K562 (cell line): ENCODE measurements around the gene CDK9.

ENCODE experiments used
- NCOA1 ChIP-seq: fragments of 450-650 bp; IDR thresholded peaks from 2 replicates; pipeline ENCODE4 v1.6.1; 2016; ENCODE audit warnings: low read depth
- SMARCE1 ChIP-seq: fragments of 450-650 bp; IDR thresholded peaks from 2 replicates; pipeline ENCODE4 v1.7.1; 2016; ENCODE audit warnings: mild to moderate bottlenecking
- TBL1XR1 ChIP-seq, 2 experiments: IDR thresholded peaks; 2 replicates each; pipeline ENCODE4 v1.6.1; 2012; ENCODE audit warnings: improper control_type of control experiment in 2 of 2, low read length in 2 of 2, mild to moderate bottlenecking in 1 of 2
- YBX1 ChIP-seq: fragments of 450-650 bp; IDR thresholded peaks from 2 replicates; pipeline ENCODE4 v1.7.1; 2016; ENCODE audit warnings: mild to moderate bottlenecking
- ZNF253 ChIP-seq: fragments of 250-450 bp; sonication (Bioruptor Pico); conservative IDR thresholded peaks from 2 replicates; pipeline ENCODE4 v1.6.1; 2021; ENCODE audit warnings: mild to moderate bottlenecking
- ZZZ3 ChIP-seq: fragments of 450-650 bp; IDR thresholded peaks from 2 replicates; pipeline ENCODE4 v1.6.1; 2016; ENCODE audit warnings: antibody characterized with exemption, mild to moderate bottlenecking, moderate library complexity
- TF ChIP-seq, protein P1 (sequence below): sonication (generic); formaldehyde crosslinking; IDR thresholded peaks from 2 replicates; pipeline ENCODE4 v1.8.0; 2022; ENCODE audit warnings: mild to moderate bottlenecking, missing genetic modification reagents
- TF ChIP-seq, protein P2 (sequence below): sonication (generic); formaldehyde crosslinking; IDR thresholded peaks from 2 replicates; pipeline ENCODE4 v1.9.0; 2022; ENCODE audit warnings: mild to moderate bottlenecking, missing genetic modification reagents
- TF ChIP-seq, protein P3 (sequence below): fragments of 150-350 bp; conservative IDR thresholded peaks from 2 replicates; pipeline ENCODE4 v1.6.1; 2014; ENCODE audit warnings: low read length
- TF ChIP-seq, protein P4 (sequence below): fragments of 450-650 bp; conservative IDR thresholded peaks from 2 replicates; pipeline ENCODE4 v1.6.1; 2016; ENCODE audit warnings: missing genetic modification characterization, low read depth, mild to moderate bottlenecking, control low read depth, missing compliant biosample characterization

DNA sequence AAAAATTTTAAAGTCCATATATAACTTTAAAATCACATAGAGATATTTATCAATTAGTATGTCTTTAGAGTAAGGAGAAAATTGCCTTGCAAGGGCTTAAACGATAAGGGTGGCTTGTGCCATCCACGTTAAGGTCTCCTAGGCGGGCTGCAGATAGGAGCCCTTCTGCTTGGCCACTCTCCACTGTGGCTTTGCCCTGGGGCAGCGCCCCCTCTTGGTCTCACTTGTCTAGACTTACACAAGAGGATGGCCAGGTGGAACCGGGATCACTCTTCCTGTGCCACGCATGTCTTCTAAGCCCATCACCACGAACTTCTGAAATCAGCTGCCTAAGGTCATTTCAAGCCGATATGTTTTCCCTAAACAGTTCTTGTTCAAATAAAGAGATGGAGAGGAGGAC, 19.8 kb downstream of the CDK9 start:
- TF ChIP-seq SMARCE1 (no peak), YBX1 (no peak), ZZZ3 (no peak), ZNF253 (CRISPR knock-in tag) (no peak), NCOA1 (no peak), TBL1XR1 (IDR thresholded peaks at IDR 0.05; ENCODE audit: low read length in 2 of 2) (no peak)
- TF ChIP-seq, protein P1, sequence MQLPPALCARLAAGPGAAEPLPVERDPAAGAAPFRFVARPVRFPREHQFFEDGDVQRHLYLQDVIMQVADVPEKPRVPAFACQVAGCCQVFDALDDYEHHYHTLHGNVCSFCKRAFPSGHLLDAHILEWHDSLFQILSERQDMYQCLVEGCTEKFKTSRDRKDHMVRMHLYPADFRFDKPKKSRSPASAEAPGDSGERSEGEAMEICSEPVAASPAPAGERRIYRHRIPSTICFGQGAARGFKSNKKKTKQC, result no peak
- TF ChIP-seq, protein P2, sequence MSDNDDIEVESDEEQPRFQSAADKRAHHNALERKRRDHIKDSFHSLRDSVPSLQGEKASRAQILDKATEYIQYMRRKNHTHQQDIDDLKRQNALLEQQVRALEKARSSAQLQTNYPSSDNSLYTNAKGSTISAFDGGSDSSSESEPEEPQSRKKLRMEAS (CRISPR knock-in tag), result no peak
- TF ChIP-seq, protein P3, sequence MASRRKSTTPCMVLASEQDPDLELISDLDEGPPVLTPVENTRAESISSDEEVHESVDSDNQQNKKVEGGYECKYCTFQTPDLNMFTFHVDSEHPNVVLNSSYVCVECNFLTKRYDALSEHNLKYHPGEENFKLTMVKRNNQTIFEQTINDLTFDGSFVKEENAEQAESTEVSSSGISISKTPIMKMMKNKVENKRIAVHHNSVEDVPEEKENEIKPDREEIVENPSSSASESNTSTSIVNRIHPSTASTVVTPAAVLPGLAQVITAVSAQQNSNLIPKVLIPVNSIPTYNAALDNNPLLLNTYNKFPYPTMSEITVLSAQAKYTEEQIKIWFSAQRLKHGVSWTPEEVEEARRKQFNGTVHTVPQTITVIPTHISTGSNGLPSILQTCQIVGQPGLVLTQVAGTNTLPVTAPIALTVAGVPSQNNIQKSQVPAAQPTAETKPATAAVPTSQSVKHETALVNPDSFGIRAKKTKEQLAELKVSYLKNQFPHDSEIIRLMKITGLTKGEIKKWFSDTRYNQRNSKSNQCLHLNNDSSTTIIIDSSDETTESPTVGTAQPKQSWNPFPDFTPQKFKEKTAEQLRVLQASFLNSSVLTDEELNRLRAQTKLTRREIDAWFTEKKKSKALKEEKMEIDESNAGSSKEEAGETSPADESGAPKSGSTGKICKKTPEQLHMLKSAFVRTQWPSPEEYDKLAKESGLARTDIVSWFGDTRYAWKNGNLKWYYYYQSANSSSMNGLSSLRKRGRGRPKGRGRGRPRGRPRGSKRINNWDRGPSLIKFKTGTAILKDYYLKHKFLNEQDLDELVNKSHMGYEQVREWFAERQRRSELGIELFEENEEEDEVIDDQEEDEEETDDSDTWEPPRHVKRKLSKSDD, result no peak
- TF ChIP-seq, protein P4, sequence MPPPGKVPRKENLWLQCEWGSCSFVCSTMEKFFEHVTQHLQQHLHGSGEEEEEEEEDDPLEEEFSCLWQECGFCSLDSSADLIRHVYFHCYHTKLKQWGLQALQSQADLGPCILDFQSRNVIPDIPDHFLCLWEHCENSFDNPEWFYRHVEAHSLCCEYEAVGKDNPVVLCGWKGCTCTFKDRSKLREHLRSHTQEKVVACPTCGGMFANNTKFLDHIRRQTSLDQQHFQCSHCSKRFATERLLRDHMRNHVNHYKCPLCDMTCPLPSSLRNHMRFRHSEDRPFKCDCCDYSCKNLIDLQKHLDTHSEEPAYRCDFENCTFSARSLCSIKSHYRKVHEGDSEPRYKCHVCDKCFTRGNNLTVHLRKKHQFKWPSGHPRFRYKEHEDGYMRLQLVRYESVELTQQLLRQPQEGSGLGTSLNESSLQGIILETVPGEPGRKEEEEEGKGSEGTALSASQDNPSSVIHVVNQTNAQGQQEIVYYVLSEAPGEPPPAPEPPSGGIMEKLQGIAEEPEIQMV, result no peak
